Measurements from ENCODE around the gene OR5D18.
"Not testable (repeated sequence)": the region's sequence is repeated elsewhere in the genome, so short reads cannot be mapped to it uniquely, and the experiment has no call there.

Gene OR5D18

DNA sequence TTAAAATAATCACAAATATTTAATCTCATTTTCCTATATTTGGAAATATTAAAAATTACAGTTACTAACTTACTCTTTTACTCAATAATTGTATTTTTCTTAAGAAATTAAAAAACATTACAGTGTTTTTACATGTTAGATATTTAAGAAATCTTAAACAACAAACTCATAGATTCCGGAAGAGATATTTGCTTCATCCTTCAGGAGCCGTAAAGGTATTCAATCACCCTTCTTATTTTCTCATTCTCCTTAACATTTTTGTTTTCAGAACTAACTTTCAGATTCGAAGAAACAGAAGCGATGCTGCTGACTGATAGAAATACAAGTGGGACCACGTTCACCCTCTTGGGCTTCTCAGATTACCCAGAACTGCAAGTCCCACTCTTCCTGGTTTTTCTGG is at the start of gene OR5D18:
TSS of gene OR5D18 (plus strand) at position 301 of the 400 bp plus-strand sequence. CDS start at position 301, 0 bp downstream.
- no peak for DNase-seq

DNA sequence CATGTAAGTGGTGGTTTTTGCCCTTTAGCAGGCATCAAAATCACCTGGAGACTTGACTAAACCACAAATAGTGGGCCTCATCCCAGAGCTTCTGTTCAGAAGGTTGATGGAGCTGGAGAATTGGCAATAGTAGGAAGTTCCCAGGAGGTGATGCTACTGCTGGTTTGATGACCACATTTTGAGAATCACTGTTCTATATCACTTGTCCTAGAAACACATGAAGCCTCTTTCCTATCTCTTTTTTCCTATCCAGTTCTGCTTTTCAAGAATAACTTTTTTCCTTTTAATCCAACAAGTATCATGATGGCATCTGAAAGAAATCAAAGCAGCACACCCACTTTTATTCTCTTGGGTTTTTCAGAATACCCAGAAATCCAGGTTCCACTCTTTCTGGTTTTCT is 46.3 kb upstream of the OR5D18 start, which contains the start of gene OR5D13:
TSS of gene OR5D13 (plus strand) at position 301 of the 400 bp plus-strand sequence. CDS start at position 301, 0 bp downstream.
- no peak for DNase-seq

DNA sequence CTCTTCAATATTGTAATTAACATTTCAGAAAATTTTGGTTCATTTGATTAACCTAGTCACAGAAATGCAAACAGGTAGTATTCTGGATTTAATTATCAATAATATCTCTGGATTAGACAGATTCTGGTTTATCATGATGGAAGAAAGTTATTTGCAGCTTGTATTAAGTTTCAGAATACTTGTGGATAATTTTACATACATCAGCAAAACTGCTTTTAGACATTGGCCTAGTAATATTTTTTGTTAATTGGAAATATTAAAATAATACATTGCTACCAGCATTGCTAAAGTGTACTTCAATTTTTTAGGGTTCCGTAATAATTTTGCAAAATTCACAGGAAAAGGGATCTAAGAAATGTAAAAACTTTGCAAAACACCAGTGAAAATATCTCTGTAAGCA is 27.8 kb upstream of the OR5D18 start:
- DNase-seq, result no peak

DNA sequence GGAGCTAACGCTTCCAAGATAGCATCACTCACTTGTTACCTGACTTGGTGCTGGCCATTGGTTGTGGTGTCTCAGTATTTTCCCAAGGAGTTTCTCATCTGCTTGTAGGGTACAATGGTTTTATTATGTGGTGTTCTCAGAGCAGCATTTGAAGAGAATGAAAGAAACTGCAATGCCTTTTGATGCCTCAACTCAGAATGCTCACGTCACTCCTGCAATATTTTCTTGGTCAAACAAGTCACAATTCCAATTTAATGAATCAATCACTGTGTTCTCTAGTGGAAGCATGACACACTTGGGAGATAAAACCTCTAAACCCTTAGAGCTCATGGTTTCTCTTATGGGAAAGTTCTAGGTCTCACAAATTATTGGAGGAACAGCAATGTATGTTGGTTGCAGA is 26.1 kb upstream of the OR5D18 start:
- DNase-seq, result no peak

DNA sequence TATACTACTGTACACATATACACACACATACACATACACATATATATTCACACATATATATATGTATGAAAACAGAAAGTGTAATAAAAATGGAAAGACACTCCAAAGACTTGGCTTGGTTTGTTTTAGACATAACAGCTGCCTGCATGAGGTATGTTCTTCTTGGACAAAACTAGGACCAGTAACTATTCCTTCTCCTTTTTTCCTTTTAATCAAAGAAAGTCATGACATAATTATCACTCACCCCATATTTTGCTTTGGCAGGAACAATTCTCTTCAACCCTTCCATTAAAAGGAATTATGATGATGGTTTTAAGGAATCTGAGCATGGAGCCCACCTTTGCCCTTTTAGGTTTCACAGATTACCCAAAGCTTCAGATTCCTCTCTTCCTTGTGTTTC is 24.2 kb upstream of the OR5D18 start, which contains the start of gene OR5D14:
TSS of gene OR5D14 (plus strand) at position 301 of the 400 bp plus-strand sequence. CDS start at position 301, 0 bp downstream.
- DNase-seq, result no peak

DNA sequence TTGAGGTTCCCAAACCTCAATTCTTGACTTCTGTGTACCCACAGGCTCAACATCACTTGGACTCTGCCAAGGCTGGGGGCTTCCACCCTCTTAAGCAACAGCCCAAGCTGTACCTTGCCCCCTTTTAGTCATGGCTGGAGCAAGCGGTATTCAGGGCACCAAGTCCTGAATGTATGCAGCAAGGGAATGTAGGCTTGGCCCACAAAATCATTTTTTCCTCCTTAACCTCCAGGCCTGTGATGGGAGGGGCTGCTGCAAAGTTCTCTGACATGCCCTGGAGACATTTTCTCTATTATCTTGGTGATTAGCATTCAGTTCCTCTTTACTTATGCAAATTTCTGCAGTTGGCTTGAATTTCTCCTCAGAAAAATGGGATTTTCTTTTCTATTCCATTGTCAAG is 13.2 kb upstream of the OR5D18 start:
- DNase-seq, result no peak

DNA sequence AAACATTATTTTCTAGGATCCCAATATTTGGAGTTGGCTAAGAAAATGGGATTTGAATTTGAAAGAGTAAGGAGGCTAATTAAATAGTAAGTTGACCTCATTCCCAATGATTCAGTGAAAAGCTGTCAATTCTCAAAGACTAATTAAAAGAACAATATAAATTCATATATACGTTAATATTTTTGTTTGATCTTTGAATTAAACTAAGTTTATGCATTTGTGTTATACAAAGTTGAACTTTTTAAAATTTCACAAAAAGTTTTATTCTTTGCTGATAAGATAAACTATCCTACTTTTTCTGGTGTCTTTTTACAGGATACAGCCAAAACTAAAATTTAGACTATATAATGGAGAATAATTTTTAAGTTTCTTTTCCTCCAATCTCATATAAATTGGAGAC is 8.4 kb upstream of the OR5D18 start, which contains the start of gene OR5L1:
TSS of gene OR5L1 (plus strand) at position 301 of the 400 bp plus-strand sequence. CDS start 100 bp downstream, outside the sequence.
- no peak for DNase-seq

DNA sequence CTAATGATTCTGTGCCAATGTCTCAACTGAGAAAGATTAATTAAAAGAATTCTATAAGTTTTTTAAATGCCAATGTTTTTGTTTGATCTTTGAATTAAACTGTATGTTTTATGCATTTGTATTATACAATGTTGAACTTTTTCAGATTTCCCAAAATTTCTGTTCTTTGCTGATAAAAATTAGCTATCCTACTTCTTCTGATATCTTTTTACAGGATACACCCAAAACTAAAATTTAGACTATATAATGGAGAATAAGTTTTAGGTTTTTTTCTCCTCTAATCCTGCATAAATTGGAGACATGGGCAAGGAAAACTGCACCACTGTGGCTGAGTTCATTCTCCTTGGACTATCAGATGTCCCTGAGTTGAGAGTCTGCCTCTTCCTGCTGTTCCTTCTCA is 7.5 kb downstream of the OR5D18 start, which contains the start of gene OR5L2:
TSS of gene OR5L2 (plus strand) at position 301 of the 400 bp plus-strand sequence. CDS start at position 301, 0 bp downstream.
- no peak for DNase-seq

DNA sequence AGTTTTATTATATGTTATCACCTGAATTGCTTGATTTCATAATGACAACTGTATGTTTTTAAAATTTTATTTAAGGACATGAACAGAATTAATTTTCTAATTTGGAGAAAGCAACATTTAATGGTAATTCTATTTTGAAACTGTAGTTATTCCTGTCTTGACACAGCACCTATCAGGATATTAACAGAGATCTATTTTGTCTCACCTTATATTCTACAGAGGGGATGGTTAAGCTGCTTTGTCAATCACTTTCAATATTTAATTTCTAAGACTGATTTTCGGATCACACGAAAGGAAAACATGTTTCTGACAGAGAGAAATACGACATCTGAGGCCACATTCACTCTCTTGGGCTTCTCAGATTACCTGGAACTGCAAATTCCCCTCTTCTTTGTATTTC is 19.0 kb downstream of the OR5D18 start, which contains the start of gene OR5D16:
TSS of gene OR5D16 (plus strand) at position 301 of the 400 bp plus-strand sequence. CDS start at position 301, 0 bp downstream.
- DNase-seq, result no peak

DNA sequence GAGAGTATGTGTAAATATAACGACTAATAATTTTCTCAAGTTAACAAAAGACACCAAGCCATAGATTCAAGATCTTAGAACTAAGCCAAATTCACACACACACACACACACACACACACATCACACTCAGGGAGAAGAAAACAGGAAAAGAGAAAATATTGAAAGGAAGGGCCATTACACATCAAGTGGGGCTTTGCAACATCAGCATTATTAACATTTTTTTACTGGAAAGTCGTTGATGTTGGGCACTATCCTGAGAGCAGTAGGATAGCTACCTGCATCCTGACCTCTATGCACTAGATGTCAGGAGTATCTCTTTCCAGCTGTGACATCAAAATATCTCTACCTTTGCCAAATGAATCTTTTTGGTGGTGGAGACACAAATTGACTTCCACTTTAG is 28.0 kb downstream of the OR5D18 start:
- DNase-seq, result no peak

DNA sequence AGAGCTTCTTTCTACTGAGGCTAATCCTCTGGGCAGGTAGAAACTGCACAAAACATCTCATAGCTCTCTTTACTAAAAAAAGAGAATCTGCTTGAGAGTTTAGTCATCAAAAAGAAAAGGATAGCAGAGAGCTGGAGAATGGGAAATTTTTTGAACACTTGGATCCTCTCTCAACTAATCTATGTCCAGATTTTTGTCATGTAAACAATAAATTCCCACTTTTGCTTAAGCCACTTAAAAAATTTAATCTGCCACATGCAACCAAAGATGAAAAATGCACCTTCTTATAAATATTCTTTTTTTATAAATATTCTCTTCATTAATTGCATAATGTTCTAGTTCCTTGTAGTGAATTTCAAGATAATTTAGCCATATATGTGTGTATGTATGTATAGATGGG is 29.6 kb downstream of the OR5D18 start:
- DNase-seq, result no peak

DNA sequence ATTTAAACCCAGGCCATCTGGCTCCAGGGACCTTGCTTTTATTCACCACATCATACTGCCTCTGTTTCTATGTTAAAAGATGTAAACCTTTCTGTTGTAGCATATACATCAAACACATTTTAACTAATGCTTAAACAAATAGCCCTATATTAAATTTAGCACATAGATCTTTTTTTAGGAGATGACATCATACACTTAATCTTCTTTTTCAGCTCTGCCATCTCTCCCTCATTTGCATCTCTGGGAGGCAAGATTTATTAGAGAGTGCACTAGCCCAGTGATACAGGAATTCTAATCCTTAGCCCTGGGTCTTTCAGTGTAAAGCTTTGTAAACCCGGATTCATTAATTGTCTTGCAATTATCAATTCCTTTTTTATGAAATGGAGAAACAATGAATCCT is 32.7 kb downstream of the OR5D18 start:
- DNase-seq, result no peak

DNA sequence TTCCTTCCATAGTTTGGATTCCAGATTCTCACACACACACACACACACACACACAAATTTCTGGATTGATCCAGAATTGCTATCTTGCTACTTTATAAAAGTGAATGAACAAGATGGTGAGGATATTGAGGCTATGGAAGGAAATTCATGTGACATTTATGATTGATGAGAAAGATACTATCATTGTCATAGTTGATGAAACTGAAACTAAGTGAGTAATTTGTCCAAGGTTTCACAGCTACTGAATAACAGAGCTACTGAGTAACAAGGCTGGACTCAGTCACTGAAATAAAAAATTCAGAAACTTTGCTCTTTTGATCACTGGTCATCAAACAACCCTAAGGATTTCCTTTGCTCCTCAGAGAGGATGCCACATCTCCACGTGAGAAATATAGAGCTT is 35.3 kb downstream of the OR5D18 start:
- DNase-seq, result no peak

DNA sequence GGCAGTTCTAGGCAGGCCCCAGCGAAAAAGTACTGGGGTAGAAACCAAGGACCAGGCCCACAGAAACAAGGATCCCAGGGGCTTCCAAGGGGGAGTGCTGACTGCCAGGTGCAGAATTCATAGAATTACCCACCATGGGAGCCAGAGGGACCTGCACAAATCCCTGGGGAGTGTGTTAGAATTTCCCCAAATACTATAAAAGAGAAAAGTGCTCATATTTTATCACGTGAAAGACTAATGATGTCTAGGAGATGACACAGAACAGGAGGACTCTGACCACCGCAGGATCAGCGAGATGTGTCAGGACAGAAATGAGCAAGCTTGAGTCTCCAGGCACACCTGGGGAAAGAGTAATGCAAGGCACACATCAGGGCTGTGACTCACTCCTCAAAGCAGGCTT is 47.9 kb downstream of the OR5D18 start:
- DNase-seq, result not testable (repeated sequence)

Measured in stimulated activated CD4-positive, alpha-beta T cell treated with anti-CD3 and anti-CD28 coated beads, Interleukin-2, amount 100 ng/mL, for 48 hours (primary cell).